ENCODE data around the gene PIGP. TPM values are rescaled to one million over a fixed set of nuclear protein-coding genes. Genes with fewer than 3 reads are reported as not detected.

PIGP gene
- total and polyA plus RNA-seq, 2 of the 13 experiments (the other 11 are each of a cell fraction or from before 2014, with no cell fraction given): 14.8 to 33.4 TPM

GRCh38 chr21:37072274-37072987 lies 440 bp downstream of the PIGP start (continued):
- TF ChIP-seq THAP8 (CRISPR knock-in tag; IDR thresholded peaks at IDR 0.05; ENCODE audit: borderline replicate concordance) (peak; percentile 73; the same call in 1 of the 2 replicates), FIP1L1 (IDR thresholded peaks at IDR 0.05; ENCODE audit: borderline replicate concordance, insufficient read depth, low read depth, low read length) (no peak), ZNF232 (CRISPR knock-in tag; IDR thresholded peaks at IDR 0.05; ENCODE audit: borderline replicate concordance) (peak; percentile 58; the same call in 1 of the 2 replicates), DBP (CRISPR knock-in tag; IDR thresholded peaks at IDR 0.05; ENCODE audit: not compliant biosample characterization) (no peak), TFAP4 (IDR thresholded peaks at IDR 0.05; ENCODE audit: borderline replicate concordance, low read depth) (no peak), MTF1 (CRISPR knock-in tag; IDR thresholded peaks at IDR 0.05) (no peak), HNF4G (IDR thresholded peaks at IDR 0.05; ENCODE audit: borderline replicate concordance, low read depth, low read length) (no peak), HNF4G (CRISPR knock-in tag; IDR thresholded peaks at IDR 0.05; ENCODE audit: borderline replicate concordance, low read depth) (no peak), ZNF747 (CRISPR knock-in tag; IDR thresholded peaks at IDR 0.05; ENCODE audit: borderline replicate concordance) (no peak), ZNF547 (CRISPR knock-in tag; IDR thresholded peaks at IDR 0.05) (no peak), ZNF552 (CRISPR knock-in tag; IDR thresholded peaks at IDR 0.05; ENCODE audit: borderline replicate concordance) (no peak), HMG20B (CRISPR knock-in tag; conservative IDR thresholded peaks at IDR 0.05) (no peak), GATAD1 (CRISPR knock-in tag; IDR thresholded peaks at IDR 0.05) (no peak), HOXA9 (CRISPR knock-in tag; IDR thresholded peaks at IDR 0.05; ENCODE audit: borderline replicate concordance) (peak; percentile 69; the same call in 1 of the 2 replicates), ZNF746 (CRISPR knock-in tag; IDR thresholded peaks at IDR 0.05) (peak; percentile 77; the same call in 1 of the 2 replicates), RFX1 (IDR thresholded peaks at IDR 0.05) (no peak), ZNF20 (CRISPR knock-in tag; IDR thresholded peaks at IDR 0.05) (peak; percentile 15; the same call in 1 of the 2 replicates), ZBTB34 (CRISPR knock-in tag; IDR thresholded peaks at IDR 0.05) (no peak), ZNF800 (CRISPR knock-in tag; IDR thresholded peaks at IDR 0.05) (peak; percentile 62; the same call in 1 of the 2 replicates), THYN1 (CRISPR knock-in tag; IDR thresholded peaks at IDR 0.05; ENCODE audit: borderline replicate concordance, low read depth) (peak; percentile 48; the same call in 1 of the 2 replicates), PATZ1 (CRISPR knock-in tag; IDR thresholded peaks at IDR 0.05) (peak; percentile 90; the same call in 1 of the 2 replicates)
